PC-9 (cell line): Measurements from ENCODE around the gene KIAA1217. TPM values are rescaled to one million over a fixed set of nuclear protein-coding genes. Genes with fewer than 3 reads are reported as not detected.

Experiments used
- BruUV-seq: library from RNA; stranded (reverse); fragments of 400-500 nt; replicated peaks from 2 replicates; lab custom pipeline; 2021; lab: Mats Ljungman, UMichigan
- CTCF ChIA-PET: fragments of 300-600 bp; sonication (Branson Sonifier 250); formaldehyde crosslinking; loops from one replicate; lab custom pipeline; 2022; ENCODE audit warnings: antibody characterized with exemption; lab: Charles Lee
- POLR2A ChIA-PET: fragments of 300-600 bp; sonication (Branson Sonifier 250); formaldehyde crosslinking; loops from one replicate; lab custom pipeline; 2022; ENCODE audit warnings: antibody characterized with exemption; ENCODE audit not compliant: unreplicated experiment; lab: Charles Lee
- DNase-seq, 2 experiments: peaks; one replicate each; pipeline versions ENCODE4 v3.0.0 to v3.0.0-alpha.2; 2015 to 2022; ENCODE audit warnings: mixed read lengths in 1 of 2
- H2AFZ ChIP-seq: fragments of 200-600 bp; sonication (generic); 2 replicates; pipeline ENCODE4 v1.8.1; 2017; ENCODE audit warnings: antibody characterized with exemption
- H3F3A ChIP-seq: fragments of 200-600 bp; sonication (generic); 2 replicates; pipeline ENCODE4 v1.8.1; 2017; ENCODE audit warnings: antibody characterized with exemption, mild to moderate bottlenecking, low read depth; ENCODE audit not compliant: insufficient read depth
- H3K27ac ChIP-seq: fragments of 200-600 bp; sonication (generic); 2 replicates; pipeline ENCODE4 v1.6.1; 2016; ENCODE audit warnings: mixed run types
- H3K27me3 ChIP-seq: fragments of 200-600 bp; sonication (generic); 2 replicates; pipeline ENCODE4 v1.6.1; 2016; ENCODE audit warnings: low read depth, mixed run types; ENCODE audit not compliant: insufficient read depth
- H3K36me3 ChIP-seq: fragments of 200-600 bp; sonication (generic); 2 replicates; pipeline ENCODE4 v1.6.1; 2016; ENCODE audit warnings: low read depth, mixed run types
- H3K4me1 ChIP-seq: fragments of 200-600 bp; sonication (generic); replicated peaks from 2 replicates; pipeline ENCODE4 v1.6.1; 2016; ENCODE audit warnings: mixed run types; ENCODE audit not compliant: insufficient read depth
- H3K4me2 ChIP-seq: fragments of 200-600 bp; sonication (generic); 2 replicates; pipeline ENCODE4 v1.6.1; 2017; ENCODE audit warnings: mixed run types
- H3K4me3 ChIP-seq: fragments of 200-600 bp; sonication (generic); 2 replicates; pipeline ENCODE4 v1.6.1; 2016; ENCODE audit warnings: mixed run types
- H3K79me2 ChIP-seq: fragments of 200-600 bp; sonication (generic); 2 replicates; pipeline ENCODE4 v1.6.1; 2017; ENCODE audit warnings: low read depth, mixed run types
- H3K9me2 ChIP-seq: fragments of 200-600 bp; sonication (generic); 2 replicates; pipeline ENCODE4 v1.8.1; 2017; ENCODE audit warnings: mild to moderate bottlenecking; ENCODE audit not compliant: insufficient read depth
- H3K9me3 ChIP-seq: fragments of 200-600 bp; sonication (generic); 2 replicates; pipeline ENCODE4 v1.8.1; 2016; ENCODE audit warnings: low read depth; ENCODE audit not compliant: insufficient read depth
- H4K20me1 ChIP-seq: fragments of 200-600 bp; sonication (generic); 2 replicates; pipeline ENCODE4 v1.8.1; 2017; ENCODE audit not compliant: insufficient read depth
- CTCF ChIP-seq: fragments of 200-600 bp; sonication (generic); conservative IDR thresholded peaks from 2 replicates; pipeline ENCODE4 v1.6.1; 2017; ENCODE audit warnings: mixed run types, antibody characterized with exemption, mild to moderate bottlenecking, moderate library complexity
- EZH2 ChIP-seq: fragments of 200-600 bp; sonication (generic); IDR thresholded peaks from 2 replicates; pipeline ENCODE4 v1.8.0; 2017; ENCODE audit warnings: antibody characterized with exemption, low read depth
- intact Hi-C: fragments of 100-400 bp; cut with micrococcal nuclease; formaldehyde crosslinking; loops from one replicate; pipeline ENCODE4 v1.10.0; 2022; ENCODE audit not compliant: unreplicated experiment
- total RNA-seq: library from RNA; stranded (reverse); gene quantifications from 2 replicates; pipeline ENCODE4 v1.2.3, GENCODE V29; 2021

Gene KIAA1217
- total RNA-seq, 1 experiment from 2014 or later, result 41.1 TPM

- no peak overlapping the region for H3K27ac ChIP-seq
- no peak overlapping the region for H3K4me2 ChIP-seq
- TF ChIP-seq EZH2 (no peak), CTCF (no peak)
- H3K9me2 ChIP-seq, result no peaks in the 10 kb centered on the region
- ChIA-PET CTCF (no interaction called here), POLR2A (no interaction called here)
- H3K4me3 ChIP-seq, result no peak overlapping the region
- H3K36me3 ChIP-seq, result no peaks in the 10 kb centered on the region
- intact Hi-C loops, result no loop called here
- no TSS peak for BruUV-seq
- H3K27me3 ChIP-seq, result no peaks in the 10 kb centered on the region
- no peaks in the 10 kb centered on the region for H3K79me2 ChIP-seq
- H3K4me1 ChIP-seq, result no peaks in the 10 kb centered on the region
- no peaks in the 10 kb centered on the region for H3F3A ChIP-seq
- no peaks in the 10 kb centered on the region for H4K20me1 ChIP-seq
- no peak overlapping the region for H2AFZ ChIP-seq
- DNase-seq, result no peak
- no peaks in the 10 kb centered on the region for H3K9me3 ChIP-seq
Observed at GRCh38 chr10:24311888-24312287, 103.0 kb downstream of the KIAA1217 start.

GRCh38 chr10:24313283-24313682 lies 104.3 kb downstream of the KIAA1217 start:
- POLR2A ChIA-PET, result no interaction called here
- no peak for DNase-seq
- Histone ChIP-seq H3K36me3 (no peaks in the 10 kb centered on the region), H2AFZ (no peak overlapping the region), H4K20me1 (no peaks in the 10 kb centered on the region), H3K79me2 (no peaks in the 10 kb centered on the region), H3K27me3 (no peaks in the 10 kb centered on the region), H3F3A (no peaks in the 10 kb centered on the region), H3K4me1 (no peaks in the 10 kb centered on the region), H3K4me3 (no peak overlapping the region), H3K27ac (no peak overlapping the region), H3K9me2 (no peaks in the 10 kb centered on the region), H3K9me3 (no peaks in the 10 kb centered on the region), H3K4me2 (no peak overlapping the region)
- CTCF ChIA-PET, result no interaction called here
- intact Hi-C loops, result no loop called here
- TF ChIP-seq CTCF (no peak), EZH2 (no peak)
- BruUV-seq, result no TSS peak

- Histone ChIP-seq H3K4me1 (no peaks in the 10 kb centered on the region), H3K36me3 (no peaks in the 10 kb centered on the region), H3K9me2 (no peaks in the 10 kb centered on the region), H3K27me3 (no peaks in the 10 kb centered on the region), H3K4me3 (no peak overlapping the region), H4K20me1 (no peaks in the 10 kb centered on the region), H3K9me3 (no peaks in the 10 kb centered on the region), H3K4me2 (no peak overlapping the region), H3K79me2 (no peaks in the 10 kb centered on the region), H3K27ac (no peak overlapping the region), H2AFZ (no peak overlapping the region), H3F3A (no peaks in the 10 kb centered on the region)
- no TSS peak for BruUV-seq
- intact Hi-C loops, result no loop called here
- CTCF ChIA-PET, result no interaction called here
- no peak for DNase-seq
- POLR2A ChIA-PET, result no interaction called here
- TF ChIP-seq CTCF, result no peak
- TF ChIP-seq EZH2, result no peak
Observed at GRCh38 chr10:24315211-24315610, 106.3 kb downstream of the KIAA1217 start.
